GM18507 (cell line): ENCODE results near the gene PPP1R9A.
A peak's percentile ranks its signal among the peaks of the same experiment; 100 is the strongest.

ENCODE experiments used
- DNase-seq: peaks from one replicate; pipeline ENCODE4 v3.0.0; 2011; ENCODE audit warnings: low read depth; ENCODE audit not compliant: insufficient read length; ENCODE audit errors: extremely low spot score
- FAIRE-seq: peaks from 2 replicates; lab custom pipeline; 2011; peaks lifted over from hg19 to GRCh38; lab: Jason Lieb, UNC

PPP1R9A gene

GRCh38 chr7:95141755-95142154 is 234.4 kb downstream of the PPP1R9A start:
- no peak for FAIRE-seq
- DNase-seq = no peak

DNA sequence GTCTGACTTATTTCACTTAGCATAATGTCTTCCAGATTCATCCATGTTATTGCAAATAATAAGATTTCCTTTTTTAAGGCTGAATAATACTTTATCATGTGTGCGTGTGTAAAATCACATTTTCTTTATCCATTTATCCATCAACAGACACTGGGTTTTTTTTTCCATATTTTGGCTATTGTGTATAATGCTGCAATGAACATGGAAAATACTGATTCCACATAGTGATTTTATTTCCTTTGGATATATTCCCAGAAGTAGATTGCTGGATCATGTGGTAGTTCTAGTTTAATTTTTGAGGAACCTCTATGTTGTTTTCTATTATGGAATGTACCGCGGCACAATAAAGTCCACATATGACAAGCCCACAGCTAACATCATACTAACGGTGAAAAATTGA is 236.9 kb downstream of the PPP1R9A start:
- FAIRE-seq = no peak
- no peak for DNase-seq

- FAIRE-seq = no peak
- no peak for DNase-seq
Observed at GRCh38 chr7:95155965-95156364, 248.6 kb downstream of the PPP1R9A start.

- FAIRE-seq = no peak
- DNase-seq = no peak
Observed at GRCh38 chr7:95157381-95157780, 250.0 kb downstream of the PPP1R9A start.

DNA sequence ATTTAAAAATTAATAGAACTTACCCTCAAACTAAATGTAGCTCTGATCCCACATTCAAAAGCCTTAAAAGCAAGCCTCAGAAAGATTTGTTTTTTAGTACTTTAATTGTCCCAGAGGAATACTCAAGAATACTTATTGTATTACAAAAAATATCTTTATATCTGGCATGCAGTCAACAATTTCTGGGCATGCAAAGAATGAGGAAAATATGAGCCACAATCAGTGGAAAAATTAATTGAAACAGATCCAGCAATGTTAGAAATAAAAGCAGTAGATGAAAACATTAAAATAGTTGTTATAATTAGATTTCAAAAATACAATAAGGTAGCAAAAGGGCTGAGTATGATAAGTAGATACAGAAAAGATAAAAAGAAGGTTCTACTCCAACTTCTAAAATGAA is 262.3 kb downstream of the PPP1R9A start:
- FAIRE-seq (no peak), DNase-seq (no peak)

GRCh38 chr7:95172420-95172819 is 265.0 kb downstream of the PPP1R9A start:
- DNase-seq (no peak), FAIRE-seq (no peak)

- no peak for DNase-seq
- FAIRE-seq = no peak
Observed at GRCh38 chr7:95190515-95190914, 283.1 kb downstream of the PPP1R9A start.

DNA sequence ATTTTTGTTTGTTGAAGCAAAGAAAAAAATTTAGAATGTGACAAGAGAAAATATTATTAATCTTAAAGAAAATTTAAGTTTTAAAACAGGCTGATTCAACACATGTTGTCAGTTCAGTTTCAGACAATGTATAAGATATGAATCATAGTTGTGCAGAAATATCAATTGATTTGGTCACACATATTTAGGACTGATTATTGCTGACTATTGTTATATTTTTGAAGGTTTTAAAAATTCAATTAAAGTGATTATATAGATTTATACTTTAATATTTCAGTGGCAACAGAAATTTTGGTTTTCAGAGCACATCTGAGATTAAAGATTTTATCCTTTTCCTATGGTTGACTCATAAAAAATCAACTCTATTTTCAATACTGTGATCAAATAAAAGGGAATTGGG is 284.4 kb downstream of the PPP1R9A start:
- DNase-seq = no peak
- no peak for FAIRE-seq

GRCh38 chr7:95198863-95199262 is 291.5 kb downstream of the PPP1R9A start:
- FAIRE-seq (no peak), DNase-seq (no peak)

GRCh38 chr7:95199779-95200558 is 292.6 kb downstream of the PPP1R9A start:
- peak; percentile 74 for FAIRE-seq
- no peak for DNase-seq

DNA sequence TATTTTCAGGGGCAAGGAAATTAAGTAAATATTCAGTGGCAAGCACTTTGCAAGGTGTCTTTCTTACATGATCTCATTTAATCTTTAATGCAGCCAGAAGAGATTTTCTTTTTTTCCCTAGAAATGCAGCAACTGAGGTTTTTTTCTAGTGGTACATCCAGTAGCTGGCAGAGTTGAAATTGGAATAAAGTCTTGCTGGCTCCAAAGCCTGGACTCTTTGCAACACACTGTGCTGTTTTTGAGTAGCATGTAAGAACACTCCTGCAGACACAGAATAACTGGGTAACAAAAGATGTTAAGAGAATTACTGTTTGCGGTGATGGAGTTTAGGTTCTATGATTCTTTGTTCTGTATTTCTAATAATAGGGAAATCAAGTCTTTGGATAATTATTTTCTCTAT is 293.3 kb downstream of the PPP1R9A start:
- no peak for FAIRE-seq
- no peak for DNase-seq

GRCh38 chr7:95201727-95202126 is 294.3 kb downstream of the PPP1R9A start:
- DNase-seq = no peak
- no peak for FAIRE-seq

DNA sequence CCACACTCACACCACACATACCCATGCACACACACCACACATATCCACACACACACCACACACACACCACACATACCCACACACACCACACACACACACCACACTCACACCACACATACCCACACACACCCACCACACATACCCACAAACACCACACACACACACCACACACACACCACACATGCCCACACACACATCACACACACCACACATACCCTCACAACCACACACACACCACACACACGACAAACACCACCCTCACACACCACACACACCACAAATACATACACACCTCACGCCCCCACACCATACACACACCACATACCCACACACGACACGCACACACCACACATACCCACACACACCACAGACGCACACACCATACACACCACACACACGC is 297.2 kb downstream of the PPP1R9A start:
- DNase-seq (no peak), FAIRE-seq (no peak)

- no peak for DNase-seq
- FAIRE-seq = no peak
Observed at GRCh38 chr7:95205665-95206225, 298.4 kb downstream of the PPP1R9A start.

- DNase-seq (no peak), FAIRE-seq (no peak)
Observed at GRCh38 chr7:95209276-95209675, 301.9 kb downstream of the PPP1R9A start.

GRCh38 chr7:95209788-95210187 is 302.4 kb downstream of the PPP1R9A start:
- no peak for DNase-seq

DNA sequence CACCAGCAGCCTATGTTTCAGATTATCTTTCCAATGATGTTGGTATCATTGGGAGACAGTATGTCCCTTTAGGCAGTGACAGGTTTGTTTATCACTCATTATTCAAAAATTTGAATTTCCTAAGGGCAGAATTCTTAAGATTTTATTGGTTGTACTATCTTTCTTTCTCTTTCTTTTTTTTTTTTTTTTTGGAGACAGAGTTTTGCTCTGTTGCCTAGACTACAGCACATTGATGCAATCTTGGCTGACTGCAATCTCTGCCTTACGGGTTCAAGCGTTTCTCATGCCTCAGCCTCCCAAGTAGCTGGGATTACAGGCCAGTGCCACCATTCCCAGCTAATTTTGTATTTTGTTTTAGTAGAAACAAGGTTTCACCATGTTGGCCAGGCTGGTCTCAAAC is 305.8 kb downstream of the PPP1R9A start:
- no peak for DNase-seq
- no peak for FAIRE-seq

More at GRCh38 chr7:95209788-95210187, 302.4 kb downstream of the PPP1R9A start:
- FAIRE-seq = no peak

DNA sequence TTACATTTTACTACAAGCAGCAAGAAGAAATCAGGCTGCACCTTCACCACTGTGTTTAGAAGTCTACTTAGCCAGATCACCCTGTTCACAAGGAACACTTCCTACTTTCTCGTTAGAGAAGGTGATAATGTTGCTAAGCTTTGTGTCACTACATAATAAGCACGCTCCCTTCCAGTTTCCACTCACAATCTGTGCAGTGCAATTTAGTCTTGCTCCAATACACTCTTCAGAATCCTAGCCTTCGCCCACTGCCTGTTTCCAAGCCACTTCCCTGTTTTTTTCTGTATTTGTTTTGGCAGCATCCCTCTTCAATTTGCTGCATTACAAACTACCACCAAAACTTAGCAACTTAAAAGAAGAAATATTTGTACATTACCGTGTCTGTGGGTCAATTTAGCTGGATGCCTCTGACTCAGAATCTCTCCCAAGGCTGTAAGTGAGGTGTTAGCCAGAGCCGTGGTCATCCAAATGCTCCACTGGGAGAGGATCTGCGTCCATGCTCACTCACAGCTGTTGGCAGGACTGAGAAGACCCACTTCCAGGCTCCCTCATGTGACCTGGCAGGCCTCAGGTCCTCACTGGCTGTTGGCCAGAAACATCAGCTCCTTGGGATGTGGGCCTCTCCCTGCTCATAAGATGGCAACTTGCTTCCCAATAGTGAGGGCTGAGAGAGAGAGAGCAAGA is 306.6 kb downstream of the PPP1R9A start:
- no peak for FAIRE-seq
- DNase-seq = no peak

DNA sequence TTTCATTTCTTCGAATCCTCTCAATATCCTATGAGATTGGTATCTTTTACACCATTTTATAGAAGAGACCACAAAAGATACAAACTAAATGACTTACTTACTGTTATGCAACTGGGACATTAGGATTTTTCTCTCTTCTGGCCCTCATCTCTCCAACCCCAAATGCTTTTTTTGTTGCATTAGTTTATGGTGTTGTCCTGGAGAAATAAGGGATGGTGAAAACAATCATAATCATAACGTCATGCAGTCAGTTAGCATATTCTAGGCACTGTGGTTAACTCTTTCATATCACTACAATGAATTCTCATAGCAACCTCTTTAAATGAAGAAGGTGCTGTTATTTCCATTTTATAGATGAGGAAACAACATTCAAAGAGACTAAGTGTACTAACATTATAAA is 312.3 kb downstream of the PPP1R9A start:
- no peak for FAIRE-seq

DNA sequence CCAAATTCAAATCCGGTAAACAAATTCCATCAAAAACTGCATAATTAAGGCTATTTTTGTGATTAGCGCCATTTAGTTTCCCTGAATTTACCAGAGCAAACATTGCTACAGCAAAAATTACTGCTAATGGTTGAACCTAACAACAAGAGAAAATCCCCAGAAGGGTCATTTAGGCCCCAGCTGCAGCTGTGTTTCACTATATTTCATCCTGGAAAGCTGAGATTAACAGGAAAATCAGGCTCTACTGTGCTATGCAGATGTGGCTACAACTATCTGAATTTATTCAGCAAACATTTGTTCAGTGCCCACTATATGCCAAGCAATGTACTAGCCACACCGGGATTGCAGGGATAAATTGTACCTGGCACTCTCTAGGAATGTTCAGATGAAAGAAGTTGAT is 312.9 kb downstream of the PPP1R9A start:
- DNase-seq (no peak), FAIRE-seq (no peak)

More for the DNA sequence above, 312.3 kb downstream of the PPP1R9A start:
- no peak for DNase-seq

GRCh38 chr7:95225301-95225700 is 317.9 kb downstream of the PPP1R9A start:
- DNase-seq = no peak
- no peak for FAIRE-seq
